GM18507 (cell line): ENCODE data around the gene DGCR6L.
"Not testable (repeated sequence)": the region's sequence is repeated elsewhere in the genome, so short reads cannot be mapped to it uniquely, and the experiment has no call there.

Experiments
- DNase-seq: peaks from one replicate; pipeline ENCODE4 v3.0.0; 2011; ENCODE audit warnings: low read depth; ENCODE audit not compliant: insufficient read length; ENCODE audit errors: extremely low spot score
- FAIRE-seq: peaks from 2 replicates; lab custom pipeline; 2011; peaks lifted over from hg19 to GRCh38; lab: Jason Lieb, UNC

DGCR6L gene

GRCh38 chr22:20312396-20313191 is 7.3 kb downstream of the DGCR6L start:
- no peak for FAIRE-seq
- no peak for DNase-seq

GRCh38 chr22:20311249-20312062 is 8.4 kb downstream of the DGCR6L start:
- FAIRE-seq, DNase-seq: not testable (repeated sequence)

- not testable (repeated sequence) for FAIRE-seq
Measured at GRCh38 chr22:20310773-20311172, 9.1 kb downstream of the DGCR6L start.

GRCh38 chr22:20310180-20310579 is 9.7 kb downstream of the DGCR6L start:
- not testable (repeated sequence) for FAIRE-seq, DNase-seq

More at GRCh38 chr22:20310773-20311172, 9.1 kb downstream of the DGCR6L start:
- not testable (repeated sequence) for DNase-seq

GRCh38 chr22:20308806-20309650 is 10.8 kb downstream of the DGCR6L start:
- not testable (repeated sequence) for FAIRE-seq, DNase-seq

GRCh38 chr22:20307448-20308447 is 12.1 kb downstream of the DGCR6L start:
- DNase-seq, FAIRE-seq: not testable (repeated sequence)

- not testable (repeated sequence) for DNase-seq, FAIRE-seq
Measured at GRCh38 chr22:20306646-20307447, 13.0 kb downstream of the DGCR6L start.

- FAIRE-seq (no peak), DNase-seq (no peak)
Measured at GRCh38 chr22:20305894-20306645, 13.8 kb downstream of the DGCR6L start.

- FAIRE-seq, DNase-seq: not testable (repeated sequence)
Measured at GRCh38 chr22:20305230-20305893, 14.5 kb downstream of the DGCR6L start.

GRCh38 chr22:20304646-20305045 is 15.2 kb downstream of the DGCR6L start:
- no peak for FAIRE-seq
- no peak for DNase-seq

GRCh38 chr22:20303229-20303534 is 16.7 kb downstream of the DGCR6L start:
- DNase-seq, FAIRE-seq: not testable (repeated sequence)

- DNase-seq, result no peak
- FAIRE-seq, result no peak
Measured at GRCh38 chr22:20302438-20303228, 17.2 kb downstream of the DGCR6L start.

GRCh38 chr22:20299746-20300136 is 20.1 kb downstream of the DGCR6L start:
- no peak for DNase-seq

GRCh38 chr22:20298803-20299745 is 20.8 kb downstream of the DGCR6L start:
- DNase-seq (peak; percentile 56), FAIRE-seq (peak; percentile 61)

More at GRCh38 chr22:20299746-20300136, 20.1 kb downstream of the DGCR6L start:
- no peak for FAIRE-seq
